GM21723 (cell line): ENCODE measurements around the gene DCDC2B.

Source experiments
- ATAC-seq: cut with Tn5 transposase; IDR thresholded peaks from one replicate; pipeline ENCODE4 v1.9.1; 2021; ENCODE audit warnings: mild to moderate bottlenecking, moderate library complexity; ENCODE audit not compliant: unreplicated experiment

The DCDC2B gene

DNA sequence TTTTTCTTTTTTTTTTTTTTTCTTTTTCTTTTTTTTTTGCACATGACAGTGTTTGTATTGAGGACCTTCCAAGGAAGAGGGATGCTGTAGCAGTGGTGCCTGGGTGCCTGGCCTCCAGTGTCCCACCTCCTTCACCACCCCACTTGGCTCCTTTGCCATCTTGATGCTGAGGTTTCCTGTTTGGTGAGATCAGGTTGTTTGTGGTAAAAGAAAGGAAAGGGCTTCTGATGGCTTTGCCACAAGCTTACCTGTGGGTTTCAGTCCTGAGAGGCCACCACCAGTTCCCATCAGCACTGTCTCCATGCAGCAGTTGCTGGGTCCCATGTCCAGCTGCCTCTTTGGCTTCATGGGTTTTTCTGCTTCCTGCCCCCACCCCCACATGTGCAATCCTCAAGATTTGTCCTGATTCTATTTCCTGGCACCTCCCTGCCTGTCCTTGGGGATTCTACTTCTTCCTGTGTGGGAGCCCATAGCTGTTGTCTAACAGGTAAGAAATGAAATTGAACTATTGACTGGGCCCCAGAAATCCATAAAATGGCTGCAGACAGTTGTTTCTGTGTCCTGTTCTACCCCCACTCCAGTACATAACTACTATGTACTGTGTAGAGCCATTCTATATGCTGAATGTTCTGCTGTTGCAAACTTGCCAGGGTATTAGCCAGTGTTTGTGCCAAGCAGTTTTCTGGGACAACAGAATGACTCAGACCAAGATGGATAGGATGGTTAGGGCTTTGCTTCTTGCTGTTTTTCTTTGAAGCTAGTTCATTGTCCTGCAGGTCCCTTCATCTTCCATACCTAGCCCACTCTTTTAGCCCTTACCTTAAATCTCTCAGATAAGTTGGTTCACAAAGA, 12.7 kb upstream of the DCDC2B start:
- no peak for ATAC-seq

DNA sequence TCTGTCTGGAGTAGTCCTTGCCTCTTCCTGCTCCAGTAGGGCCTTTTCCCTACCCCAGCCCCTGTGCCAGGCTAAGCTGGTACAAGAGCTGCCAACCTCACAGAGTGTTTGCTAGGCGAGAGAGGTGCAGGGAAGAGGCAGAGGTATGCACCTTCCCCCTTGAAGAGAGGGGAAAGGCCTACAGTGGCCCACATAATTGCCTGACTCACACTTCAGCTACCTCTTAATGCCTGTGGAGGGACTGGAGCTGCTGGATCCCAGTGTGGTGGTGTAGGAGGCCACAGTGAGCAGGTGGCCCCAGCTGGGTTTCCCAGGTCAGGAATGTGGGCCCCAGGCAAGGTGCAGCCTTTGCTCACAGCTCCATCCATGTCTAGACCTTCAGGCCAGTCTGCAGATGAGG, 11.8 kb upstream of the DCDC2B start:
- no peak for ATAC-seq

DNA sequence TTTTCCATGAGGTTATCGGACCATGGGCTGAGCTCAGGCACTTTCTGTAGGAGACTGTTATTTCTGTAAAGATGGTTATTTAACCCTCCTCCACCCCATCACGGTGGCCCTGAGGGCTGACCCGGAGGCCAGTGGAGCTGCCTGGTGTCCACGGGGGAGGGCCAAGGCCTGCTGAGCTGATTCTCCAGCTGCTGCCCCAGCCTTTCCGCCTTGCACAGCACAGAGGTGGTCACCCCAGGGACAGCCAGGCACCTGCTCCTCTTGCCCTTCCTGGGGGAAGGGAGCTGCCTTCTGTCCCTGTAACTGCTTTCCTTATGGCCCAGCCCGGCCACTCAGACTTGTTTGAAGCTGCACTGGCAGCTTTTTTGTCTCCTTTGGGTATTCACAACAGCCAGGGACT, 11.1 kb upstream of the DCDC2B start:
- ATAC-seq: no peak

DNA sequence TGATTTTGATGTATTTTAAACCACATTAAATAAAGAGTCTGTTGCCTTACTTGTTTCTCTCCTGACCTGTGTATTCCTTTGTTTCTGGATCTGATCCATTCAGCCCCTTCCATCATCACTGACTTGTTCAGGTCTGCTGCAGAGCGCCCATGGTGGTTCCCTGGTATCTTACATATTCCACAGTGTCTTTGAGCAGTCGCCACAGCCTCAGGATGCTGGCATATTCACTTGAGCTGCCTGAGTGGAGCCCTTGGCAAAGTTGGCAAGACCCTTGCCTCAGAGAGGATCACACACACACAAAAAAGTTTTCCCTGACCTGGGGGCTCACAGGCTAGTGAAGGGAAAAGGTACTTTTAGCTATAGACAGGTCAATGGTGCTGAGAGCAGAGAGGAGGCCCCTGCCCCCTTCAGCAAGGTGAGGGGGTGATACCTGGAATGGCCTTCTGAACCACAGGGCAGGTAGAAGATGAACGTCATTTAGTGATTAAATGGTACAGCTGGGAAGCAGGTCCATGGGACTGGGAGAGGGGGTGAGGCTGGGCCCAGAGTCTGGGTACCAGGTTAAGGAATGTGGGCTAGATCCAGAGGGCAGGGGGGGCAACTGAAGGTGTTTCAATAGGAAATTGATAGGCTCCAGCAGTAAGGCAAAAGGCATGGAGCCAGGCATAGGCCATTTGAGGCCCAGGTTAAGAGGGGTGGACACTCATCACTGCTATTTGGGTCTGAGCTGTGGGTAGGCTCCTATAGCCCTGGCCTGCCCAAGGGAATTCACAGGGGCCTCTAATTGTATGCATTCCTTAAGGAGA, 10.4 kb upstream of the DCDC2B start:
- ATAC-seq: no peak

DNA sequence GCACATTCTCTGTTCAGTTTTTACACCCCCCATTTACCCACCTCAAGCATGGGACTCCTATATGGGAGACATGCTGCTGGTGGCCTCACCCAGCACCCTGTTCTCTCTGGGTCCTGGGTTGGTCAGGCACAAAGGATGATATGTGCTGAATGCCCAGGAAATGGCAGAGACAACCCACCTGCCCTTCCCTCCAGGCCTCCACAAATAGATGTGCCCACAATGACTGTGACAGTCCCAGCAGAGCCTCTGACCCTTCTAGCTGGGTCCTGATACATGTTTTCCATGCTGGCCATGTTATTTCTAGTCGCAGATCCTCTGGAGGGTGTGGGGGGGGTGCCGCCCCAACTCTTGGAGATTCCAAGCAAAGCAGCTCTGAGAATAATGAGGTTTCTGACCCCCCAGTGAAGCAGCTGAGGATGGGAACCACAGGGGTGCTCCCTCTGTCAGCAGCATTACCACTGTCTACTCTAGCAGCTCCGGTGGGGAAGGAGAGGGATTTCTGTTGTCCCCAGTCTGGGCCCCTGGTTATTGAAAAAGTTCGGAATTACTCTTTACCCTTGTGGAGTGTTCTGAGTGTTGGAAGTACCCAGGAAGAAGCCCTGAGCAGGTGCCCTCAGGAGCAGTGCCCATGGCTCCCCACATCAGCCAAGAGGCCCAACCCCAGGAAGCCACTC, 9.7 kb upstream of the DCDC2B start:
- ATAC-seq: no peak

DNA sequence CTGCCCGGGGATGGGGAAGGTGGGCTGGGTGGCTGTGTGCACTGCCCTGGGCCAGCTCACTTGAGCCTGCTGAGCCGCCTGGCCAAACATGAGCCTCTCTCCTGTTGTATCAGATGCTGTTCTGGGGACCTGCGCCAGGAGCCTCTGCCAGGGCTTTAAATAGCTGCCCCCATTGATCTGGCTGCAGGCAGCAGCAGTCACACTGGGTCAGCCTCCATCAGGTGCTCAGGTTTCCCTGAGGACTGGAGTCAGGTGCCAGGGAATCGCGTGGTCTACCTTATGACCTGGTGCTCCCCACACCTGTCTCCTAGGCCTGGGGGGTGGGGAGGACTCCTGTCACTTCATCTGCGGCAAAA, 9.2 kb upstream of the DCDC2B start:
- no peak for ATAC-seq

DNA sequence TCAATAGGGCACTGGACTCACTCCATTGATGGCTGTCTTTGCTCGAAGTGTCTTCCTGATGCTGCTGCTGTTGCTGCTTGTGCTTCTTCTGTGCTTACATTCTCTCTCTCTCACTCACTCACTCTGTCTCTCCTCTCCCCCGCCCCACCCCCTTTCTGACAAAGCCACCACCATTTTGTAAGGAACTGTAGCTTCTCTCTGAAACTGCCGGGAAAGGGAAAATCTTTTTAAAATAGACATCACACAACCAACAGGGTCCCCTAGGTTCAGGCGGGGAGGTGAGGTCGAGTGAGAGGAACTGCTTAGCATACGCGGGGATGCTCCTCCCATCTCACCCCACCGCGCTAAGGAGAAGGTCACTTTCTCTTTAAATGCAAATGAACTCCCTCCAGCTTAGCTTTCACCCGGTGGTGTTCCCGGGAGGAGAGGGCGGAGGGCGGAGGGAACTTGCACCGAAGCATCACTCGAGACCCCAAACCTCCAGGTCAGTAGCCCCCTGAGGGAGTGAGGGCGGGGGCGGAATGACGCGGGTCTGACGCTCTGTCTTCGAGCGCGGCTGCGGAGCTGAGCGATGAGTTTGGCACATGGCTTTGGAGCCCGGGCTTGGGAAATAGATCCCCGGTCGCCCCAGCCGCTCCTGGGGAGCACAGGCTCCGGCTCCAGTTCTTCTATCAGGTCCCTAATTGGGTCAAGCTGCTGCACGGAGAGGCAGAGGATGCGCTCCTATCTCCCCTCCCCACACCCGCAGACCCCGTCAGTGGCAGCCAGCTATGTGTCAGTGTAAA, 8.5 kb upstream of the DCDC2B start, which contains the start of gene CCDC28B:
CCDC28B (plus strand) TSS at position 370 of the 785 bp plus-strand sequence. CDS start 1,341 bp downstream, outside the sequence.
- no peak for ATAC-seq

DNA sequence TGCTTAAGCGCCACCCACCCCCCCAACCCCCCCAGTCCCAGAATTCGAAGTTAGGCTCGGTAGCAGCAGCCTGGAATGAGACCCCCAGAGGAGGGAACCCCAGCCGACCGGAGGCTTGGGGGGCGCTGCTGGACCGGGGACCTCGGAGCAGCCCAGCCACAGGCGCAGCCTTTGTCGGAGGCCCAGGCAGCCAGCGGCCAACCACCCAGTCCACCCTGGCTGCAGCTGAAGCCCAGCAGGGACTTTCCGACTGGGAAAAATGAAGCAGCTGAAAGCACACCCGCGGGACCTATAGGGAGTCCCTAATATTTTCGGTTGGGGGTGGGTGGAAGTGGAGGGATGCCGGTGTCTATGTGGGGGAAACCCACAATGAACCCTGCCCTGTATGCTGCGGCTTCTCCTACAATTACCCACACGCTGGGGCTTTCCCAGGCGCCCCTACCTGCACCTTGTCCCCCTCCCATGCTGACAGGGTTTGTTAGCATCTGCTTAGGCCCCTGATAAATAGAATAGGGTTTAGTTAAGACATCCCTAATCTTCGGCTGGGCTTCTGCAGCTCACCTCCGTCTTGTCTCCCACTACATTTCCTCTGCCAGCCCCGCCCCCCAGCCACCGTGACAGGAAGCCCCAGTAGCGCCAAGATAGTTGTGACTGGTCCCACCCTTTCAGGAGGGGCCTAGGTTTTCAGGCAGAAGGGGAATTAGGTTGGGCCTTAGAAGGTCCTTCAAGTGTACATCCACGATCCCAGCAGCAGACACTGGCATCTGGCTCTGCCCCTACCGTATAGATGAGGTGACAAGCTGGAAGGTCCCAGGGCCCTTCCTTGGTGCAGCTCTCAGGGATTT, 7.7 kb upstream of the DCDC2B start:
- ATAC-seq: peak; percentile 37

DNA sequence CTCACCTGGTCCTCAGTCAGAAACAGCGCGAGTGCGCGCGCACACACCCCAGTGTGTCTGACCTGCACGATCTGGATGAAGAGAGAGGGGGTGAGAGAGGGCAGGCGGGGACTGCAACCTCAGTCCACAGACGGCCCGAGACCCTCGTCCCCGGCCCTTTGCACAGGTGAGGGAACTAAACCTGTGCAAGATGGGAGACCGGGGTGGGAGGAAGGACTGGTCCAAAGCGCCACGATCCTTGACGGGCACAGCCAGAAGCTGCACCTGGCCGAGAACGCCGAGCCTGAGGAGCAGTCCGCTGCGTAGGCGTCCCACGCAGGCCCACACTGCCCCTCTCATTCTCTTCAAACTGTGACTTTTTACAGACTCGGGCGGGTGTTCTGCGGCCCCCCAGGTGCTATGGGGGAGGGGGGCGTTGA, 3.9 kb upstream of the DCDC2B start:
- no peak for ATAC-seq

DNA sequence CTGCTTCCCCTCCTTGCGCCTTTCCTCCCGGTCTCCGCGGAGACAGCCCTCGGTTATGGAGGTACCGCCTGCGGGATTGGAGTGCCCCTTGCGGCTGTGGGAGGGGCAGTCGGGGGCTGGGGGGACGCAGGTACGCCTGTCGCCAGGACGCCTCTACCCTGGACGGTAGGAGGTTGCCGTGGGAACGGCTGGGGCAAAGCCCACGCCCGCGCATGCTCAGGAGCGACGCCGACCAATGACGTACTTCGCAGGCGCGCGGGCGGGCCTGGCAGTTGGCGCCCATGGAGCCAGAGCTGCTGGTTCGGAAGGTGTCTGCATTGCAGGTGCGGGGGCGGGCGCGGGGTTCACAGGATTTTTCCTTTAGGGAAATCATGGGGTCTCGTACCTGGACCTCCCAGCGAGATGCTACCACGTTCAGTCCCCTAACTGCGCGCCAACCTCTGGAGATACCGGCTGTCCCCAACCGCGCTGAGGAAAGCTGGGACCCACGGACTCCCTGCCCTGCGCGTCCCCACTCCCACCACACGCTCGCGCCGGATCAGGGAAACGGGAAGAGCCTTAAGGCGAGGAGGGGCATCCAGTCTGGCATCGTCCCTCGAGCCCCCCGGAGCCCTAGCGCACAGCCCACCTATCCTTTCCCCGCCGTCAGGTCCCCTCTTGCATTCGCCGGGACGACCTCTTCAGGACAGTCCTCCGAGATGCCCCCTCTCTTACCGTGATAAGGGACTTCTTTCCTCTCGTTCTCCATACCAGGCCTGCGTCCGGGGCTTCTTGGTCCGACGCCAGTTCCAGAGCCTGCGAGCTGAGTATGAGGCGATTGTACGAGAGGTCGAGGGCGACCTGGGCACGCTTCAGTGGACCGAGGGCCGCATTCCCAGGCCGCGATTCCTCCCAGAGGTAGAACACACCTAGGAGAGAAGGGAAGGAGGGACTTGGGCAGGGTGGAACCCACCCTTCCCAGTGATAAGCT, 3.2 kb upstream of the DCDC2B start, which contains the start of gene IQCC:
IQCC (plus strand) TSS at position 271 of the 970 bp plus-strand sequence; CDS start at position 282, 11 bp downstream.
- ATAC-seq: peak; percentile 34

DNA sequence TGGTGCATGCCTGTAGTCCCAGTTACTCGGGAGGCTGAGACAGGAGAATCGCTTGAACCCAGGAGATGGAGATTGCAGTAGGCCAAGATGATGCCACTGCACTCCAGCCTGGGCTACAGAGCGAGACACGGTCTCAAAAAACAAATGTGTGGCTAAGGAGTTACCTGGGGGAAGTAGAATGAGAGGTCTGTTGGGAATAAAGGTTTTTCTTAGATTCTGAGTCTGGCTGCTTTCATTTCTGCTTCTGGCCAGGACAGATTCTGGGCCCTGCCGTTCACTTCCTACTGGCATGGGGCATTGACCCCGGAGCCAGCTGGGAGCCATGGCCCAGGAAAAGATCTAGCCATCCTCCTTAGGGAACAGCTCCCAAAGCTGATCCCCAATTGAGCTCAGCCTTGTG, 420 bp upstream of the DCDC2B start:
- no peak for ATAC-seq

DNA sequence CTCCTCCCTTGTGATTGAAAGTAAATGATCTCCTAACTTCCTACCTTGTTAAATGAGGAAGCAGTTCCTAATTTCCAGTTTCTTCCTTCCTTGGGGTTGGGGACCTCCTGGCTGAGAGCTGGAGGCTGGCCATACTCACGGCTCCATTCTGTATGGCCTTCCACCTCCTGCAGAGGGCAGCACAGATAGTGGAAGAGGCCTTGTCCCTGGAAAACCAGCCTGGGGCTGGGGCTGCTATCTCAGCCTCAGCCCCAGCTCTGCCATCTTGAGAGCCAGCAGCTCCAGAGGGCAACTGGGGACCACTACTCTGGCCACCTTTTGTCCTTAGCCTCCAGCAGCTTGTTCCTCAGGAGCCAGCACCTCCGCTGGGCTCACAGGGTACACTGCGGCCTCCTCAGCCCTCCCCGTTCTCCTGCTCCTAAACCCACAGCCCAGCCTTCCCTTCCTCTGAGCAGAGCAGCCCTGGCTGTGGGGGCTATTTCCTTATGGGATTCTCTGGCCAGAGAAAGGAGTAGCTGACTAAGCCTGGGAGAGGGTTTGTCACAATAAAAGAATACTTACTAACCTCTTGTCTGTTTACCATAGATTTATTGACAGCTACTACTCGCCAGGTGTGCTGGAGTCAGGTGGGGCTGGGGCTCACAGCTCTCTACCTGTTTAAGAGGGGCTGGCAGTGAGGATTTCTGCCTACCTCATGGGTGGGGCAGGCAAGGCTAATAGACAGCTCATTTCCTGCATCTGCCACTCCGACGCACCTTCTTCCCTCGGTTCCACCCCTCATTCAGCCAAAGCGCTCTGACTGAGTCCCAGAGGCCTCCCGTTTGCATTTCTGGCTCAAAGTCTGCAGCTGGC, 7.0 kb downstream of the DCDC2B start:
- peak; percentile 51 for ATAC-seq

DNA sequence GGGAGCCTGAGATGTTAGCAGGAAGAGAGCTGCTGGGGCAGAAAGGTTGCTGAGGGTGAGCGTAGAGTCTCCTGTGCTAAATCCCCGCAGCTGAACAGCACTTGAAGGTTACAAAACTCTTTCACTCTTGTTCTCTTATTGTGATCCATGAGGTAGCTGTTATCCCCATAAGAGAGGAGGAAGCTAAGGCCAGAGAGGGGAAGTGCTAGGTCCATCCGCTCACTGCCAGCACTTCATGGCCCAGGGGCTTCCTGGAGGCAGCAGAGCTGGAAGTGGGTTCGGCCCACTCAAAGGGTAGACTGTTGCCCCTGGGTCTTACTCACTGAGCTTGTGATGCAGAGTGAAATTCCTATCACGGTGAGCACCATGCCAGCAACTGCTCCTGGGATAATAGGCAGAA, 7.7 kb downstream of the DCDC2B start:
- ATAC-seq: no peak

DNA sequence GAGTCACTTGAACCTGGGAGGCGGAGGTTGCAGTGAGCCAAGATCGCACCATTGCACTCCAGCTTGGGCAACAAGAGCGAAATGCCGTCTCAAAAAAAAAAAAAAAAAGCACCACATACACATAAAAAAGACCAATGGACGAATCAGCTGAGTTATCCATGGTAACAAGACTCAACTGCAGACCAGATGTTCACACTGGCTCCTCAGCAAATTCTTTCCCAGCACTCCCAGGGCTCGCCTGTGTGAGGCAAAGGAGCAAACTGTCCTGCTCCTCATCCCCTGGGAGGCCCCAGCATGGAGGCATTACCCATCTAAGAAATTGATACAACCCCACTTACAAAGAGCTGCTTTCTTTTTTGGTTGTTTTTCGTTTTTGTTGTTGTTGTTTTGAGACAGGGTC, 10.1 kb downstream of the DCDC2B start:
- no peak for ATAC-seq

DNA sequence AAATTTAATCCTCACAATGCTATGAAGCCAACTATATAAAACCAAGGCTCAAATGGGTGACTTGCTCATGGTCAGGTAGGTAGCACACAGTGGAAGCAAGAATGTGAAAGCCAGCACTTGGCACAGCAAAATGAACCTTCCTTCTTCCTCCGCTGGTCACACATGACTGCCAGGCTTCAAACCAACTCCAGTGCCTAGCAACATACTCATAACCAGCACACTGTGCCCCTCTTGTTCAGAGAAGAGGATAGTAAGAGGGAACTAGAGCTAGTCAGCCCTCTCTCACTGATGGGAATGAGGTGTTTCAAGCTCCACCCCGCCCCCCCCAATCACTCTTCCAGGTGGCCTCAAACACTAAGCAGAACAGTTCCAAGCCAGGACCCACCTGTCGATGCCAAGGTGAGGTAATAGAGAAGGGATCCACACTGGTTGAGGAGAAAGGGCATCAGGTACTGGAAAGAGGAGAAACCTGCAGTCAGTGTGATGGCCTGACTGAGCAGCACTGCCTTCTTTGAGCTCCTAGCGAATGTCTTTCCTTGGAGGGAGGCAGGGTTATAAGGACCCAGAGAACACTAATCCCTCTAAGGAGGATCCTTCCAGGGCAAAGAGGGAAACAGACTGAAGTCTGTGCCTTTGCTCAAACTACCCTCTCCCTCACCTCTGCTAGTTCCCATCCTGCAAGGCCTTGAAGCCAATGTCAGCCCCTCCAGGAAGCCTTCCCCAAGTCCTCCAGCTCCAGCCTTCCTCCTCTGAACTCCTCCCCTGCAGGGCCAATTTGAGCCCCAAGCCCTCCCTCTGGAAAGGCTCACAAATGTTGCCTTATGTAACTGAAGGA, 12.1 kb downstream of the DCDC2B start:
- ATAC-seq: no peak

DNA sequence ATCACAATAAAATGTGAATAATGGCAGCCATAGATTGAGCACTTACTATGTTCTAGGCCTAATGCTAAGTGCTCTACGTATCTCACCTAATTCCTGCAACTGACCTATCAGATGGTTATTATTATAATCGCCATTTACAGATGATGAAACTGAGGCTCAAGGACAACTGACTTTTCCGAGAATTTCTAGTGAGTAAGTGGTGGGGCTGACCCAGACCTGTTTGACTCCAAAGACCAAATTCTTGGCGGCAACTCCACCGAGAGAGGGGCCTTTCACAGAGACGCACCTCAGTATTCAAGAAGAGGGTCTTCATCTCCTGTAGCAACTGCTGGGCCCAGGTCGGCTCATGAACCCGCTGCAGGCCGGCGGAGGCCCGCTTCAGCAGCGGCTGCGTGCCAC, 12.7 kb downstream of the DCDC2B start:
- ATAC-seq: no peak
